ENCODE results near the gene RAVER1.

DNA sequence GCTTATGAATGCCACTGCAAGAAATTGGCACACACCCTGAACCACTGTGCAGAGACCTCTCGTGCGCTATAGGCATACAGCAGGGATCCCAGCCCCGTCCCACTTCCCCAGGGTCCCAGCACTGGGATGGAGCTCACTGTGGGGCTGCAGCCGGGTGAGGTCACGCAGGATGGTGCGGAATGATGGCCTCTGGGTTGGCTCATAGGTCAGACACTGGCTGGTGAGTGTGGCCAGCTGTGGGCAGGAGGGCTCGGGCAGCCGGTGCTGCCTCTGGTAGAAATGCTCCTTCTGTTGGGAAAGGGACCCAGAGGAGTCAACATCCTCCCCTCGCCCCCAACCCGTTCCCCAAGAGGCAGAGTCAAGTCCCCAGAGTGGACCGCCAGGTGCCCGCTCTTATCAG lies 23.1 kb upstream of the RAVER1 start:
- TF ChIP-seq, protein P1, sequence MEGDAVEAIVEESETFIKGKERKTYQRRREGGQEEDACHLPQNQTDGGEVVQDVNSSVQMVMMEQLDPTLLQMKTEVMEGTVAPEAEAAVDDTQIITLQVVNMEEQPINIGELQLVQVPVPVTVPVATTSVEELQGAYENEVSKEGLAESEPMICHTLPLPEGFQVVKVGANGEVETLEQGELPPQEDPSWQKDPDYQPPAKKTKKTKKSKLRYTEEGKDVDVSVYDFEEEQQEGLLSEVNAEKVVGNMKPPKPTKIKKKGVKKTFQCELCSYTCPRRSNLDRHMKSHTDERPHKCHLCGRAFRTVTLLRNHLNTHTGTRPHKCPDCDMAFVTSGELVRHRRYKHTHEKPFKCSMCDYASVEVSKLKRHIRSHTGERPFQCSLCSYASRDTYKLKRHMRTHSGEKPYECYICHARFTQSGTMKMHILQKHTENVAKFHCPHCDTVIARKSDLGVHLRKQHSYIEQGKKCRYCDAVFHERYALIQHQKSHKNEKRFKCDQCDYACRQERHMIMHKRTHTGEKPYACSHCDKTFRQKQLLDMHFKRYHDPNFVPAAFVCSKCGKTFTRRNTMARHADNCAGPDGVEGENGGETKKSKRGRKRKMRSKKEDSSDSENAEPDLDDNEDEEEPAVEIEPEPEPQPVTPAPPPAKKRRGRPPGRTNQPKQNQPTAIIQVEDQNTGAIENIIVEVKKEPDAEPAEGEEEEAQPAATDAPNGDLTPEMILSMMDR (IDR thresholded peaks at IDR 0.05 in 8 of 11, conservative IDR thresholded peaks at IDR 0.05 in 3 of 11): no peak
- TF ChIP-seq POLR2A (IDR thresholded peaks at IDR 0.05): no peak
